ENCODE measurements around the gene PDGFB.
A peak's percentile ranks its signal among the peaks of the same experiment; 100 is the strongest.

The PDGFB gene

DNA sequence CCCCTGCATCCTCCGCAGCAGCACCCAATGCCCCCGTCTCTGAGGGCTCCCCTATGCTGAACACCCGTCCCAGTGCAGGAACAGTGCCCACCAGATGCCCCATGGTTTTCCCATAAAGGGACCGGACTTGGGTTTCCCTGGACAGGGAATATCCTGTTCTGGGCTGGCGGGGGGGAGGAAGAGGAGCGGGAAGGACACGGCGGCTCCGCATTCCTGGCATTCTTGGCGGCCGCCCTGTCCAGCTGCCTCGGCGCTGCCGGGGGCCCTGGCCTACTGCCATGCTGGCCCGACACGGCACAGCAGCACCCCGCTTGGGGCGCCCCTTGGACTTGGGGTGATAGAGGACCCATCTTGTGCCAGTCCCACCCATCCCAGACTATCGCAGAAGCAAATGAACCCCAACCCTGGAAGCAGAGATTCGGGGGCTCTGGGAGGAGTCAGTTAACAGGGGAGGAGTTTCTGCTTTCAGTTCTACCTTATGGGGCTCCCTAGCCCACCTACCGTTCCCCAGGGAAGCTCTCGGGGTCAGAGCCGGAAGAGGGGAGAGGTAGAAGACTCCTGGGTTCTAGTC is 68.6 kb downstream of the PDGFB start:
- no peak for DNase-seq (ENCODE audit: low read depth)

DNA sequence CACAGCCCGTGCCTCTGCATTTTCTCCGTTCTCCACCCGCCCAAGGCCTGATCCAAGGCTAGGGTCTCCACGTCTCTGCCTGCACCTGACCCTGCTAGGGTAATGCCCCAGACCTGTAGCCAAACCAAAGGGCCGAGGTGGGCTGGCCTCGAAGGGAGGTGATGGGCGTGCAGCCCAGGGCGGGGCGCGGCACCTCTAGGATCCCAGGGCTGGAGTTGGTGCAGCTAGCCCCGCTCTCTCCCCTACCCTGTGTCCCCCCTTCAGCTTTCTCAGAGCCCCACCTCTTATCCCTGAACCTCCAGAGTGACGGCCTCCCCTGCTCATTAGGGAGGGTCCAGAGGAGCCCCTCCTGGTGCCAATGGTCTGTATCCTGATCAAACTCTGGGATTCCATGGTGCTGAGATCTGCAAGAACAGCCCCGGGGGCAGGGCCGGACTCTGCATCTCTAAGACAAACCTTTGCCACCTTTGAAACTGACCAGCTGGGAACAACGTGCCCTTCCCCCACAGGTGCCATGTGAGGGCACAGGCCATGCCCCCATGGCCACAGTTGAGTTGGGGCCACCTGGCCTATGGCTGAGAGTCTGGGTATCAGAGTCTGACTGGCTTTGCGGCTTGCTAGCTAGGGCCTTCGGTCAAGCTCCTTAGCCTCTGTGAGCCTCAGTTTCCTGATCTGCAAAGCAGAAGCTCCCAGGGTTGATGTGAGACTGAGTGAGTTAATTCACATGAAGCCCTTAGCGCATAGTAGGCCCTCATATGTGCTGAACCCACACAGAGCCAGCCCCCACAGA is 69.2 kb downstream of the PDGFB start:
- DNase-seq (ENCODE audit: low read depth): no peak

GRCh38 chr22:39174498-39175352 is 70.1 kb downstream of the PDGFB start:
- DNase-seq (ENCODE audit: low read depth): peak; percentile 55

DNA sequence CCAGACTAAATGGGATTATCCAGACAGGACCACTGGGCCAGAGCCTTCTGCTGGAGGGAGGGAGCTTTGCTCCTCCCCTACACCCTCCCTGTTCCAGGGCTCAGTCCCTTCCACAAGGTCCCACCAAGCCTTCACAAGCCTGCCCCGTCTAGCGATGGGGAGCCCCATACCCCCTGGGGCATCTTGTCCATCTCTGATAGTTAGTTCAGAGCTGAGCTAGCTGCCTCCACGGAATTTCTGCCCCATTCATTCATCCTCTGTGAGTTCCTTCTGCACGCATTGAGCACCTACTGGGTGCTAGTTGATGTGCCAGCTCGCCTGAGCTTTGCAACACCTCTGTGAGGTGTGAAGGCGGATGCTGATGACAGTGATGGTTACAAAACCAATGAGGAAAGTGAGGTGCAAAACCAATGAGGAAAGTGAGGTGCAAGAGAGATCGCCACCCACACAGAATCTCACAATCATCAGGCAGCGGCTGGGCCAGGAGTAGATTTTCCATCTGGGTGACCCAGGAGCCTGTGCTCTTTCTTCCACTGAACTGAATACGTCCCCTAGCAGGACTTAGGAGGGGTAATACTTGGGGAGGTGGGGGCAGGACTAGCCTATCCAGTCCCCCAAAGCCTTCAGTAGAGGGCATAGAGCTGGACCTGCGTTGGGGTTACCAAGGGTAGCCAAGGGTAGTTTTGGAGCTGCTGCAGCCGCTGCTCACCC is 70.8 kb downstream of the PDGFB start:
- no peak for DNase-seq (ENCODE audit: low read depth)

Data from T follicular helper cell (primary cell).